GM04504 (cell line): ENCODE measurements around the gene ARID5B.
A peak's percentile ranks its signal among the peaks of the same experiment; 100 is the strongest.

Source experiments
- DNase-seq: peaks from one replicate; pipeline ENCODE4 v3.0.0-alpha.2; 2012; ENCODE audit warnings: low read depth

Gene ARID5B

DNA sequence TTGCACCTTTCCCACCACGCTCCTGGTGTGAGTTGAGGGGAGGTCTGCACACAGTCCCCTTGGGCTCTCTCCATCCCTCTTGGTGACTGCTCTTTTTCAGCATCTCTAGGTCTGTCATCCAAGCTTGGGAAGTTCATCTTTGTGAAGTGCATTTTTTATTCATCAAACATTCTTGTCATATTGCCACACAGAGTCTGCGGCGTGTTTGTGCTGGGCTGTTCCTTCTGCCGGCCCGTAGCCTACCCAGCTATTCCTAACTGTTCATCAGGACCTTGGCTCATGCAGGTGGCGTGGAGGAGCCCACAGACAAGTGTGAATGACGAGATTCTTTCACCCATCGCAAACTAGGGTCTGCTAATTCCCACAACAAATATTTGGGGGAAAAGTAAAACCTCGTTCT is 202.4 kb downstream of the ARID5B start:
- DNase-seq, result no peak

DNA sequence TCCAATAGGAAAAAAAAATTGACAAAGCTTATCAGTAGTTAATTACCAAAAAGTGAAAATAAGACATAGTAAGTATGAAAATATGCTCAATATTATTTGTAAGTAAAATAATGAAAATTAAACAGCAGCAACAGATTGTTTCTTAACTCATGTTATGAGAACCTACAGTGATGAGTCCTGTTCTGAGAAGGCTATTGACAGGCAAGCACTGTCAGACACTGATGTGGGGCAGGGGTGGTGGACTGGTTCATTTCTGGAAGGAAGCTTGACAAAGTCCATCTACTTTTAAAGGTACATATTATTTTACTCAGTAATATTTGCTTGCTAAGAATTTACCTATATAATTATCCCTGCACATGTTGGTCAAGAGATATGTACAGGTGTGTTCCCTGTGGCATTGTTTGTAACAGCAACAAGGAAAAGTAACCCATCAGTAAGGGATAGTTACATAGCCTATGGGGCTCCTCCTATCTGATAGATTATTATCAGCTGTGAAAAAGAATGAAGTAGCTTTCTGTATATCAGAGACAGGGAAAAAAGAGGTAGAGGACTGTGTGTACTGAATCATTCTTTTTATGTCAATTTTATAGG is 205.5 kb downstream of the ARID5B start:
- no peak for DNase-seq

DNA sequence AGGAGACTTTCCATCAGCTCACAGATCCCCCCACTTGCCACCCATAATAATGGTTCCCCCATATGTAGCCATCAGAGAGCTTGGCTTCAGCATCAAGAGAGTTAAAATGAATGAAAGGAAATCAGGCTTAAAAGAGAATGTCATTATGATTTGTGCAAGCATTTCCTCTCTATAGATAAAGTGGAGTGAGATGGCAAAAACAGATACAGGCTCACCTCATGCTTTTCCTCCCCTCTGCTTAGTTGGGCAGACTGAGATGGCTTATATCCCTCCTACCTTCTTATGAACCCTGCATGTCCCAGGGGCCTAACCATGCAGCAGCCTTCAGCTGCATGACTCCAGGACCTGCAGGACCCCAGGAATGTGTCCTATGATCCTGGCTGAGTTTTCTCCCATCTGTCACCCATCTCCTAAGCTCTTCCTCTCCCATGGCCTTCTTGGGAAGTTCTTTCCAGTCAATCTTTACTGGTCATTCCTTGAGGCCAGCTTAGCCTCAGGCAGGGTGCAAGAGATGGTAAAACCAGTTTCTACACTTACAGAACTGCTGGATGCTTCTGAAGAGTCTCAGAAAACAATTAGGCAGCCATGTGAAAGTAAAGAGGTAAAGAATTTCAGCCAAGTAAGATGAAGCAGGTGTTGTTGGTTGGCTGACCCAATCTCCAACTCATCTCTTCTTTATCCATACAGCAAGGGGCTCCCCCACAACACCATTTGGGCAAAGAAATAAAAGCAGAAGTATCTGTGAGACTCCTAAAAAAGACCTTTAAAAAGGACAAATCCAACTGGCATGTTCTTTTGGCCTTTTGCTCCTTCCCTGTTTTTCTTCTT is 207.5 kb downstream of the ARID5B start:
- no peak for DNase-seq

- no peak for DNase-seq
Observed at GRCh38 chr10:62109587-62110293, 208.2 kb downstream of the ARID5B start.

DNA sequence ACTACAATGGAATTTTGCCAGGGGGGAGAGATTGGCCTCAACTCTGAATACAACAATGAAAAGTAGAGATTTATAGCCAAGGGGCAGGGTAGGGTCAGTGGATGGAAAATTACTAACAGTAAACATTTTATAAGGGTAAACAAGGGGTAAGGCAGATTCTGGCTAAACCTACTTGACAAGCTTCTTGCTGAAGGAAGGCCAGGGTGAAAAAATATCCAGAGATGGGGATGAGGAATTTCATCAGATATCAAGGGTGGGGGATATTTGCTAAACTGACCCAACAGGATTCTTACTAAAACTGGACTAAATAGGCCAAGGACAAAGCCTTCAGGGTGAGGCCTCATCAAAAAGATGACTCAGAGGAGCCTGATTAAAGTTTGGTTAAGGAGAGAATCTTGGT is 210.8 kb downstream of the ARID5B start:
- no peak for DNase-seq

- no peak for DNase-seq
Observed at GRCh38 chr10:62112963-62113362, 211.5 kb downstream of the ARID5B start.

- no peak for DNase-seq
Observed at GRCh38 chr10:62113680-62114079, 212.2 kb downstream of the ARID5B start.

GRCh38 chr10:62115321-62115720 is 213.8 kb downstream of the ARID5B start:
- DNase-seq, result no peak

DNA sequence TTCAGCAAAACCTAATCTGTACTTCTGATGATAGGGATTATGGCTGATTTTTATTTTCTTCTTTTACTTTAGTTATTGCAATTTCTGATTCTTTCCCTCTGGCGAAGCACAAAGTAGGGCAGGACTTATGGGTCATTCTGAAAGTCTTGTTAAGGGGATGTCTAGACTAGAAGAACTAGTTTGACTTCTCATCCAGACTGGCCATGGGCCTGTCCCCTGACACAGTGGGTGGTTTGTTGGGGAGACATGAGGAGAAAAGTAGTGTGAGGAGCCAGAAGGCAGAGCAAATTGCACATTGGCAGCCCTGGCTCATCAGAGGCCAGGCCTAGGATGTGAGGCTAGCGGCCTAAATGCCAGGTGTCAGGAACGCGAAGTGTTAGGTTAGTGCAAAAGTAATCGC is 214.3 kb downstream of the ARID5B start:
- no peak for DNase-seq

DNA sequence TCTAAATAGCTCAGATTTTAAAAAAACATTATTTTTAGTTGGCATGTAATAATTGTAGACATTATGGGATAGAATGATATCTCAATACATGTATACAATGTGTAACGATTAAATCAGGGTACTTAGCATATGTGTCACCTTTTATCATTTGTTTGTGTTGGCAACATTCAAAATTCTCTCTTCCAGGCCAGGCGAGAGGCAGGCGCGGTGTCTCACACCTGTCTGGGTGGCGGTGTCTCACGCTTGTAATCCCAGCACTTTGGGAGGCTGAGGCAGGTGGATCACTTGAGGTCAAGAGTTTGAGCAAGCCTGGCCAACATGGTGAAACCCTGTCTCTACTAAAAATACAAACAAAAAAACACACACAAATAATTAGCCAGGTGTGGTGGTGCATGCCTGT is 215.4 kb downstream of the ARID5B start:
- DNase-seq, result no peak

GRCh38 chr10:62121187-62121530 is 219.7 kb downstream of the ARID5B start:
- no peak for DNase-seq

DNA sequence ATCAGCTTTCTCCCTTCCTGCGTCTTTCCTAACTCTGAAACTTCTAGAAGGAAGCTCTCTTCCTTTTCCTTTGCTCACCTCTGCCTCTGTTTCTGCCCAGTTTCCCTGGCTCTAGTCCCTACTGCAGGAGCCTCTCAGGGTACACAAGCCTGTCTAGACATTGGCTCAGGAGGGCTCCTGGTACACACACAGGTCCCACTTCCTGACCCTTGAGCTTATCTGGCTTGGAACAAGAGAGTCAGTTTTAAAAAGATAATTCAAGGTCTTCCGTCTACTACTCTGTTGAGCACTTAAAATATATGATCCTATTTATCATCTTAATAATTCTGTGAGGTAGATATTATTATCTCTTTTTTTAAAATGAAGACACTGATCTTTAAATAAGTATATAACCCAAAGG is 226.5 kb downstream of the ARID5B start:
- DNase-seq, result no peak

DNA sequence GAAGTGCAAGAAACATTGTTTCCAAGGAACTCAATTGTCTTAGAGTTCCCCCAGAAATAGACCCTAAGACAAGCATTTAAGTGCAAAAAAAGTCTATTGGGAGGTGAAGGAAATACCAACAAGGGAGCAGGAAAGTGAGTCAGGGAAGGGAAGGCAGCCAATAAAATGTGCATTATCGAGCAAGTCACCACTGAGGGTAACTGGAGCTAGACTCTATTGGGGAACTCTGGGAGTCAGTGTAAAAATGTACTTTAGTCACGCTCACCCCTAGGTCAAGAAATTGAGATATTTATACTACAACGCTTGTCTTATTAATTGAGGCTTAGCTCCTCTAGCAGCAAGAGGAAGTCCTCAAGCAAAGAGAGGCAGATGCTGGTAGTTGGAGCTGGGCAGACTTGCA is 229.4 kb downstream of the ARID5B start:
- peak; percentile 79 for DNase-seq

DNA sequence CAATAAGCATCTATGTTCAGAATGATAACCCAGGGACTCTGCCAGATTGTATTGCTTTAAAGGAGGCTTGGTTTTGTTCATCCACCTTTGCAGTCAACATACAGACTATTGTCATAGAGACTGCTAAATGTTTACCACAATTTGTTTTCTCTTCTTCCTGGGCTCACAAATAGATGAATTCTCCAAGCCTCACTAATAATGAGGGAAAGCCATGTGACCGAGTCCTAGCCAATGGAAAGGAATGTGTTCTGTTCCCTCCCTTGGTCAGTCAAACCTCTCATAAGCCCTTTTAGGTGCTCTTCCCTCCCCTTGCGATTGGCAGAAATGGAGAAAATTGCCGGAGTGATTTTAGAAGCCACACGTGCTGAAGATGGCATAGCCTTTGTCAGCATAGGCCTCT is 230.2 kb downstream of the ARID5B start:
- no peak for DNase-seq

DNA sequence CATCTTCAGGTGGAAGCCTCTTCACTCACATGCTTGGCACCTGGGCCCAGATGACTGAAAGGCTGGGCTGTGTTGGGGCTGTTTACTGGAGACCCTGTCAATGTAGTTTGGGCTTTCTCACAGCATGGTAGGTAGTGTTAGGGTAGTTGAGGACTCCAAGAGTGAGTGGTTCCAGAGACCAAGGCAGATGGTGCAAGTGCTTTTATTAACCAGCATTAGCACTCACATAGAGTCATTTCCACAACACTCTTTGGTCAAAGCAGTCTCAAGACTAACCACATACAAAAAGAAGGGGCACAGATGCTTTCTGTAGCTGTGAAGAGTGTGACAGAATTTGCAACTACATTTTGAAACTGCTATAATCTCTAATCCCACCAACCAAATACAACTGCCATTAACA is 232.1 kb downstream of the ARID5B start:
- no peak for DNase-seq

- no peak for DNase-seq
Observed at GRCh38 chr10:62136931-62137330, 235.4 kb downstream of the ARID5B start.
